NCI-H1436 (cell line): ENCODE data around the gene IPO11.

Source experiments
- DNase-seq: peaks from one replicate; lab custom pipeline; 2025; lab: John Stamatoyannopoulos, UW

The IPO11 gene

GRCh38 chr5:62412549-62413329 is at the start of gene IPO11:
Gene IPO11, plus strand, starts transcription at chr5:62412763. Its CDS starts 24,517 bp downstream, at chr5:62437280.
- peak; percentile 99 for DNase-seq

GRCh38 chr5:62369039-62369438 is 43.5 kb upstream of the IPO11 start:
- DNase-seq = no peak

GRCh38 chr5:62371409-62371808 is 41.2 kb upstream of the IPO11 start:
- DNase-seq = no peak

GRCh38 chr5:62372600-62372999 is 40.0 kb upstream of the IPO11 start:
- no peak for DNase-seq

- DNase-seq = no peak
Measured at GRCh38 chr5:62373382-62373781, 39.2 kb upstream of the IPO11 start.

GRCh38 chr5:62374090-62374489 is 38.5 kb upstream of the IPO11 start:
- no peak for DNase-seq

- no peak for DNase-seq
Measured at GRCh38 chr5:62375627-62376026, 36.9 kb upstream of the IPO11 start.

DNA sequence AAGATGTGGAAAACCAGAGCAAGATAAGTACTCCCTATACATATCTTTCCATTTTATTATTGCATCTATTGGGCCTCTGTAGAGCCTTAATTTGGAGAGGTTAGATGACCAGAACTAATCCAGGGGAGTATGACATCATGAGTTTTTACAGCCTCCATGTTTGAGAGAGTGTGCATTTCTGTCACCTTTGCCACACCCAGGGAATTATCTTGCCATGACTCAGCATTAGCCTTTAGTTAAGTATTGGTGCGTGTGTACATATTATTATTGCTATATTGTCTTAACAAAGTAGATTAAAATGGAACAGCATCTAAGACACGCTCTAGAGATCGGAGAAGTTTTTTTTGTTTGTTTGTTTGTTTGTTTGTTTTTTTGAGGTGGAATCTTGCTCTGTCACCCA is 36.5 kb upstream of the IPO11 start:
- no peak for DNase-seq

DNA sequence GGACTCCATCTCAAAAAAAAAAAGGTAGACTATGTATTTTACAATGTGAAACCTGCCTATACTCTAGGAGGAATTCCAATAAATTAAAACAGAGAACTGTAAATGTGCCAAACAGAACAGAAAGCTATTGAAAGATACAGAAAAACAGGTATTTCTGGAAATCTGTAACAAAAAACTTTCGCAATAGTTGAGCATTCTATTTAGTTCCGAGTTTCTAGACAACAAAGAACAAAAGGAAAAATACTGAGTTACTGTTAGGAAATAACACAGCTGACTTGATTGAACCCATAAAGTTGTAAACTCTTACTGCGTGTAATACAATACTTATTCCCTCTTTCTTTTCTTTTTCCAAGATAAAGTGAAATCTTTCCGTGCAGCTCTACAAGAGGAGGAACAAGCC is 27.4 kb upstream of the IPO11 start:
- no peak for DNase-seq

GRCh38 chr5:62385816-62386400 is 26.7 kb upstream of the IPO11 start:
- no peak for DNase-seq

GRCh38 chr5:62386824-62387223 is 25.7 kb upstream of the IPO11 start:
- no peak for DNase-seq

DNA sequence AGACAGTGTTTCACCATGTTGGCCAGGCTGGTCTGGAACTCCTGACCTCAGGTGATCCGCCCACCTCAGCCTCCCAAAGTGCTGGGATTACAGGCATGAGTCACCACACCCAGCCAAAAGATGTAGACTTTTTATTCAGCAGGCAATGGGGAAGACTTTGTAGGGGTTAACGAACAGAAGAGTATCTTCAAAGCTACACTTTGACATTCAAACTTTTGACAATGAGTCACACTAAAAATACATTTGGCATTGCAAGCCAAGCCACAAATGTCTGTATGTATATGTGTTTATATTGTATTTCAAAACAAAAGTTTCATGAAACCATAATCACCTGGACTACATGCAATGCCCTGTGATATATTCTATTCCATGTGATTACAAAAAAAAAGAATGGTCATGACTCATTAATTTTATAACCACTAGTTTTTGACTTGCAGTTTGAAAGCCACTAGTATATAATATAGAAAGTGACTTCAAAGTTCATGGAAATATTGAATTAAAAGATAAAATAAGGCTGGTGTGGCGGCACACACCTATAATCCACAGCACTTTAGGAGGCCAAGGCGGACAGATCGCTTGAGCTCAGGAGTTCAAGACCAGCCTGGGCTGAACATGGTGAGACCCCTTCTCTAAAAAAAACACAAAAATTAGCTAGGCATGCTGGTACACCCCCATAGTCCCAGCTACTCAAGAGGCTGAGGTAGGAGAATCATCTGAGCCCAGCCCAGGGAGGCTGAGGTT is 17.2 kb upstream of the IPO11 start:
- DNase-seq = no peak

GRCh38 chr5:62403411-62404250 is 8.9 kb upstream of the IPO11 start, which contains the start of gene DIMT1:
Gene DIMT1, minus strand, starts transcription at chr5:62403905. Its CDS starts 133 bp downstream, at chr5:62403772.
- DNase-seq = peak; percentile 94

- DNase-seq = no peak
Measured at GRCh38 chr5:62413711-62414110, 1.1 kb downstream of the IPO11 start.

GRCh38 chr5:62418462-62419076 is 6.0 kb downstream of the IPO11 start:
- DNase-seq = no peak

DNA sequence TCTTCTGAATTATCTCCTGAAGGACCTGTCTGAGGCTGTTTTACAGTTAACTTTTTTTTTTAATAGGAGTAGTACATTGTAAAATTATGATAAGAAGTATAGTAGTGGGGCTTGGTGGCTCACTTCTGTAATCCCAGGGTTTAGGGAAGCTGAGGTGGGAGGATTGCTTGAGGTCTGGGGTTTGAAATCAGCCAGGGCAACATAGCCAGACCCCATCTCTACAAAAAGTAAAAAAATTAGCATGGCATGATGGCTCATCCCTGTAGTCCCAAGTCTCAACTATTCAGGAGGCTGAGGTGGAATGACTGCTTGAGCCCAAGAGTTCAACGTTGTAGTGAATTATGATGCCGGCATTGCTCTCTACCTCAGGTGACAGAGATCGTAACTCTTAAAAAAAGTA is 7.0 kb downstream of the IPO11 start:
- no peak for DNase-seq

- DNase-seq = no peak
Measured at GRCh38 chr5:62421414-62421813, 8.9 kb downstream of the IPO11 start.

GRCh38 chr5:62424763-62425162 is 12.2 kb downstream of the IPO11 start:
- no peak for DNase-seq

DNA sequence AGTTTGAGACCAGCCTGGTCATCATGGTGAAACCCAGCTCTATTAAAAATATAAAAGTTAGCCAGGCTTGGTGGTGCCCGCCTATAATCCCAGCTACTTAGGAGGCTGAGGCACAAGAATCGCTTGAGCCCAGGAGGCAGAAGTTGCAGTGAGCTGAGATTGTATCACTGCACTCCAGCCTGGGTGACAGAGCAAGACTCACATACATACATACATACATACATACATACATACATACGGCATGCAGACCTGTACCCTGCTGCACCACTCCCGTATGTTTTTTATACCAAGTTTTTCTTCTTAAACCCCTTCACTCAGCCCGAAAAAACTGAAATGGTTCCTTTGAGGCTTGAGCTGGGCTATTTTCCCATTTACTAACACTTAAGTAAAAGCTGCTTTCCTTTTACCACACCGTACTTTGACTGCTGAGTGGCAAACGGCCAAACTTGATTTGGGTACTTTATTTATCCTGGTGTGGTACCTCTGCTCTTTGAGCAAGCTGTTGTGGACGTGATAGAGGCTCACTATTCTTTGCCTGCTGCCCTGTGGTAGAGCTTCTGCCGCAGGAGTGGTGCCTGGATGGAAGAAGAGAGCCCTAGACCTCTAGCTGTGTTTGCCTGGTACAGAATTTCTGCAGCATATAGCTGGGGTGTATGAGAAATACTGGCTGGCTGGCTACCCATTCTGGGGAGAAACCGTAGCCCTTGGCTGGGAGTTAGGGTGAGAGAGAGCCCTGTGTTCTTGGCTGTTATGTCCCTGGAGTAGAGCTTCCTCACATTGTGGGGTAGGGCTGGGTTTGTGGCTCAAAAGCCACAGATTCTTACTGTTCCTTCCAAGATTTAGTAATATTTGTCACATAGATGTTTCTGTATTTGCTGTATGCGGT is 19.4 kb downstream of the IPO11 start:
- DNase-seq = no peak

DNA sequence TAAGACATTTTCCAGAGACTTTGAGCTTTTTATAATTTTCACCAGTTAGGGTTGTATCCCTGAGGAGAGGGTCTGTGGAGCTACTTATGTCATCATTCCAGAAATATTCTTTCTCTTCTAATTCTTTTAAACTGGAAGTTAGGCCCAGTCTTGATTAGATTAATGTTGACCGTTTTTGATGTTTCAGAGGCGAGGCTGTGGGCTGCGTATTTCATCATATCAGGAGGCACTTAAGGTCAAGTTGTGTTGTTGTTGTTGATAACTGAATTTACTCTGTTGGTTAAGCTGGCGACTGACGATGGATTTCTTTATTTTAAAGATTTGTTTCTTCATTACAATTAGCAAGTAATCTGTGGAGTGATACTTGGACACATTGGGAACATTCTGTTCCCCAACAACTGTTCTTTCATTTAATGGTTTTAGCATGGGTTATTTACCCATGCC is 20.1 kb downstream of the IPO11 start:
- DNase-seq = no peak
